Esophagus squamous epithelium (tissue), 4 donors: ENCODE results near the gene GALNT15.

Experiments
- CTCF ChIP-seq, 6 experiments: fragments of 450-650 bp in 4 of 6; fragments of 200-600 bp in 2 of 6; sonication (generic) in 2 of 6; IDR thresholded peaks; one replicate each; pipeline ENCODE4 v1.5.1; 2016 to 2019; ENCODE audit warnings: antibody characterized with exemption in 6 of 6, mild to moderate bottlenecking in 4 of 6, moderate library complexity in 4 of 6
- POLR2A ChIP-seq, 4 donors: fragments of 450-650 bp; IDR thresholded peaks; one replicate each; pipeline ENCODE4 v1.6.1; 2017; ENCODE audit warnings: antibody characterized with exemption in 4 of 4, mild to moderate bottlenecking in 4 of 4, moderate library complexity in 3 of 4

- TF ChIP-seq POLR2A (IDR thresholded peaks at IDR 0.05) = no peak
- TF ChIP-seq CTCF (IDR thresholded peaks at IDR 0.05) = no peak
Observed at GRCh38 chr3:16171825-16172224, 2.7 kb upstream of the GALNT15 start.
